ENCODE data around the gene GRB10.
"Not testable (repeated sequence)": the region's sequence is repeated elsewhere in the genome, so short reads cannot be mapped to it uniquely, and the experiment has no call there.

Gene GRB10

DNA sequence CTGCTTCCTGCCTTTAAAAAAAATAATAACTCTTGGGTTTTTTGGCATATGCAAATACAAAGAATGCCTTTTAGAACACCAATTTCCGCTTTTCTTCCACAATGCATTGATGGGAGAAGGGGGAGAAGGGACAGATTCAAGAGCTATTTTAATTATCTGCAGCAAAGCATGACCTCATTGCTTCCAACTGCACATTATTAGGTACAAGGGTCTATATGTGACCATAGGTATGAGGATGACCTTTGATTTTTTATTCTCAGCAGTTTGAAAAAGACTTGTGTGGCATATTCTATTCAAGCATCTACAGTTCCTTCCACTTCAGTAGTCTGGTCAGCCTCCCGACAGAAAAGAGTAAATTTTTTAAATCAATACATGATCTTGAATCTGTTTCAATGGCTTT lies 39.7 kb downstream of the GRB10 start:
- TF ChIP-seq, protein P1, sequence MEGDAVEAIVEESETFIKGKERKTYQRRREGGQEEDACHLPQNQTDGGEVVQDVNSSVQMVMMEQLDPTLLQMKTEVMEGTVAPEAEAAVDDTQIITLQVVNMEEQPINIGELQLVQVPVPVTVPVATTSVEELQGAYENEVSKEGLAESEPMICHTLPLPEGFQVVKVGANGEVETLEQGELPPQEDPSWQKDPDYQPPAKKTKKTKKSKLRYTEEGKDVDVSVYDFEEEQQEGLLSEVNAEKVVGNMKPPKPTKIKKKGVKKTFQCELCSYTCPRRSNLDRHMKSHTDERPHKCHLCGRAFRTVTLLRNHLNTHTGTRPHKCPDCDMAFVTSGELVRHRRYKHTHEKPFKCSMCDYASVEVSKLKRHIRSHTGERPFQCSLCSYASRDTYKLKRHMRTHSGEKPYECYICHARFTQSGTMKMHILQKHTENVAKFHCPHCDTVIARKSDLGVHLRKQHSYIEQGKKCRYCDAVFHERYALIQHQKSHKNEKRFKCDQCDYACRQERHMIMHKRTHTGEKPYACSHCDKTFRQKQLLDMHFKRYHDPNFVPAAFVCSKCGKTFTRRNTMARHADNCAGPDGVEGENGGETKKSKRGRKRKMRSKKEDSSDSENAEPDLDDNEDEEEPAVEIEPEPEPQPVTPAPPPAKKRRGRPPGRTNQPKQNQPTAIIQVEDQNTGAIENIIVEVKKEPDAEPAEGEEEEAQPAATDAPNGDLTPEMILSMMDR (IDR thresholded peaks at IDR 0.05; ENCODE audit: extremely low read depth, insufficient read depth, missing control alignments) = no peak
- in situ Hi-C loops (cut with MboI; ENCODE audit: low pct_unique_long_range_greater_than_20kb, low sequenced_read_pairs, unreplicated experiment) = no loop called here
- DNase-seq (ENCODE audit: low spot score) = no peak

DNA sequence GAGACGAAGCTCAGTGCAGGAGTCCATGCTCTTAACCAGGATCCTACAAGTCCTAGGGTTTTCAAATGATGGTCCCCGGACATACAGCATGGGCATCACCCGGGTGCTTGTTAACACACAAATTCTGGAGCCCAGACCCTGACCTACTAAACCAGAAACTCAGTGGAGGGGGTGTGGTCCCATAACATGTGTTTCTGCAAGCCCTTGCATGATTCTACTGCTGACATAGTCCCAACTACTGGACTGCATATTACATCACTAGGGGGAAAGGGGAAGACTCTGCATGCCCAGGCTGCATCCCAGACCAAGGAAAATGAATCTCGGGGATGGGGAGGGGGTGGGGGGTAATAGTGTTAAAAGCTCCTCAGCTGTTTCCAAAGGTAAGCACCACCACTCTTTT lies 40.3 kb downstream of the GRB10 start:
- TF ChIP-seq, protein P1 (IDR thresholded peaks at IDR 0.05; ENCODE audit: extremely low read depth, insufficient read depth, missing control alignments) = no peak
- in situ Hi-C loops (cut with MboI; ENCODE audit: low pct_unique_long_range_greater_than_20kb, low sequenced_read_pairs, unreplicated experiment) = no loop called here
- DNase-seq (ENCODE audit: low spot score) = no peak

DNA sequence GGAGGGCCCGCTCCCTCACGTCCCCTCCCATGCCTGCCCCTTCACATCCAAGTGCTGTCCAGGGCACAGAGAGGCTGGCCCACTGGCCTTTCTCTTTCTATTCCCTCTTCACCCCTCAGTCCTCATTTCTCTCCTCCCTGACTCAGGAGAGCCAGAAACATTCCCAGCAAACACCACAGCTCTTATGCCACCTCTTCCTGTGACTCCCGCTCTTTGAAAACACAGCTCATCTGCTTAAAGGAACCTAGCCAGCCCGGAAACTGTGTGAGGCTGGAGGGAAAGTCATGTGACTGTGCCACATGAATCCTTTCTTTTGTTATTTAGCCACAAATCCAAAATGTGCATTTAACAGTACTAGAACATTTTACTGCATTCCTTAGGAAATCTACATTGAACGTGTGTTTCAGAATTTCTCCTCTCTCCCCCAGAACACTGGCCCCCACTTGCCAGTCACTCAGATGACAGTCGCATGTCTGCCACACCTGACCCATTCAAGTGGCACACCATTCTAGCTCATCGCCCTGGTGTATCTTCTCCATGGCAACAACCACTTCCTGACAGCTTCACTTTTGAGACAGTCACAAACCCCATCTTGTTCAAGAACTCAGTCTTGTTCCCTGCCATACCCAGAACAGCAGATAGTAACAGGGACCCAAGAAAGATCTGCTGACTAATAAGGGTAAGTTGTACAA lies 42.8 kb downstream of the GRB10 start:
- TF ChIP-seq, protein P1 (IDR thresholded peaks at IDR 0.05; ENCODE audit: extremely low read depth, insufficient read depth, missing control alignments) = no peak
- in situ Hi-C loops (cut with MboI; ENCODE audit: low pct_unique_long_range_greater_than_20kb, low sequenced_read_pairs, unreplicated experiment) = no loop called here
- DNase-seq (ENCODE audit: low spot score) = no peak

DNA sequence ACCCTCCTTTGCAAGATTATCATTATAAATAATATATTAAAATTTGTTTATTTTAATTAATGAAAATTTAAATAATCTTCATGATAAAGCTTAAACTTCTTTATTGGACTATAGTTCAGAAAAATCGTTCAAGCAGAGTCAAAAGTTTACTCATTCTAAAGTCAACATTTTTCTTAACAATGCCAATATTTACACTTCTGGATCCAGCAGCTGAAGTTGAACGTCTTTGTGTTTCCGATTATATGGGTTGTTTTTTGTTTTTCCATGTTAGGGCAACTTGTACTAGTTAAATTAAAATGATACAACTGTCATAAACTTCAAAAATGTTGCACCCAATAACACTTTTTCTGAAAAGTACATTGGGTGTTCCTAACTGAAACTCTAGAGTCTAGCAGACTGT lies 43.8 kb downstream of the GRB10 start:
- no peak for DNase-seq (ENCODE audit: low spot score)
- TF ChIP-seq, protein P1 (IDR thresholded peaks at IDR 0.05; ENCODE audit: extremely low read depth, insufficient read depth, missing control alignments) = no peak
- in situ Hi-C loops (cut with MboI; ENCODE audit: low pct_unique_long_range_greater_than_20kb, low sequenced_read_pairs, unreplicated experiment) = no loop called here

DNA sequence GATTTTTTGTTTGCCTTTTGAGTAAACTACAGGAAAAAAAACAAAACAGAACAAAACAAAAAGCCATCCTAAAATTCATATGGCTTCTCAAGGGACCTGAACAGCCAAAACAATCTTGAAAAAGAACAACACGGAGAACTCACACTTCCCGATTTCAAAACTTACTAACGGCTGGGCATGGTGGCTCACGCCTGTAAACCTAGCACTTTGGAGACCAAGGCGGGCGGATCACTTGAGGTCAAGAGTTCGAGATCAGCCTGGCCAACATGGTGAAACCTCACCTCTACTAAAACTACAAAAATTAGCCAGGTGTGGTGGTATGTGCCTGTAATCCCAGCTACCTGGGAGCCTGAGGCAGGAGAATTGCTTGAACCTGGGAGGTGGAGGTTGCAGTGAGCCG lies 46.9 kb downstream of the GRB10 start:
- DNase-seq (ENCODE audit: low spot score); in situ Hi-C loops (cut with MboI; ENCODE audit: low pct_unique_long_range_greater_than_20kb, low sequenced_read_pairs, unreplicated experiment): not testable (repeated sequence)

DNA sequence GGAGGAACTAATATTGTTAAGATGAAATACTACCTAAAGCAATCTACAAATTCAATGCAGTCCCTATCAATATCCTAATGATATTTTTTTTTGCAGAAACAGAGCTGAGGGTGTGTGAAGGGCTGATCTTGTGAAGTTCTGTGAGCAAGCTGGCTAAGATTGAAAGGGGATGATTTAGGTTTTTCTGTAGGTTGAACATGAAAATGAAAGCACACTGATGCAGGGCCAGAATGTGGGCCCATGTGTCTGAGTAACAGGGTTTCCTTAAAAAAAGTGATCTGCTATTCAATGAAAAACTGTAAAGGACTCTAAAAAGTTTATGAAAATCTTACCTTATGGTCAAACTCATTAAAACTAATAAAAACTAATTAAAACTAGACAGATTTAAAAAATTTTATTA lies 47.4 kb downstream of the GRB10 start:
- in situ Hi-C loops (cut with MboI; ENCODE audit: low pct_unique_long_range_greater_than_20kb, low sequenced_read_pairs, unreplicated experiment) = no loop called here
- DNase-seq (ENCODE audit: low spot score) = no peak
- TF ChIP-seq, protein P1 (IDR thresholded peaks at IDR 0.05; ENCODE audit: extremely low read depth, insufficient read depth, missing control alignments) = no peak

DNA sequence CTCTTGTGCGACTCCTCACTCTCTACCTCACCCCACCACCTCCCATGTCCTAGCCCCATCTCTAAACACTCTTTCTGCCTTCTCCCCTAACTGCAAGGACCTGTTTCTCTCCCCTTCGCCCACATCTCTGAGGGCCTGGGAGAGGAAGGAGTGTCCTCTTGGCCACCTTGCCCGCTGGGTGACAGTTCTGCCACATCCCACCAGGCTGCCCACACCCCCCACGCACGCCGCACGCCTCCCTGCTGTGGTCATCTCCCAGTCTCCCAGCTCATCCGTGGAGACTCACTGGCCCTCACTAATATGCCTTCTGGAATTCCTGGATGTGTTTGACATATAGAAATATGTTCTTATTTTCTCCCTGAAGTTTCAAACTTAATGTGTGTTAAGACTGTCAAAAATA lies 48.5 kb downstream of the GRB10 start:
- TF ChIP-seq, protein P1 (IDR thresholded peaks at IDR 0.05; ENCODE audit: extremely low read depth, insufficient read depth, missing control alignments) = no peak
- in situ Hi-C loops (cut with MboI; ENCODE audit: low pct_unique_long_range_greater_than_20kb, low sequenced_read_pairs, unreplicated experiment) = no loop called here
- DNase-seq (ENCODE audit: low spot score) = no peak
